GM23338 (cell line): Measurements from ENCODE around the gene CACNB1. TPM values are rescaled to one million over a fixed set of nuclear protein-coding genes. Genes with fewer than 3 reads are reported as not detected.

Source experiments
- ATAC-seq: fragments of 200-7000 bp; cut with Tn5 transposase; 3 replicates; pipeline ENCODE4 v1.9.1; 2020
- DNase-seq: peaks from one replicate; pipeline ENCODE4 v3.0.0-alpha.2; 2015; ENCODE audit warnings: low spot score
- H2AFZ ChIP-seq: fragments of 200-600 bp; sonication (generic); 2 replicates; pipeline ENCODE4 v1.8.0; 2016; ENCODE audit warnings: antibody characterized with exemption, mild to moderate bottlenecking, moderate library complexity
- H3F3A ChIP-seq: fragments of 200-600 bp; sonication (generic); replicated peaks from 2 replicates; pipeline ENCODE4 v1.8.0; 2017; ENCODE audit warnings: antibody characterized with exemption, mixed run types, low read depth
- H3K27ac ChIP-seq: fragments of 200-600 bp; sonication (generic); 2 replicates; pipeline ENCODE4 v1.6.1; 2016; ENCODE audit warnings: low read depth
- H3K27me3 ChIP-seq: fragments of 200-600 bp; sonication (generic); 2 replicates; pipeline ENCODE4 v1.8.0; 2016; ENCODE audit warnings: mild to moderate bottlenecking, mixed run types, moderate library complexity; ENCODE audit not compliant: insufficient read depth
- H3K36me3 ChIP-seq: fragments of 200-600 bp; sonication (generic); 2 replicates; pipeline ENCODE4 v1.8.0; 2016; ENCODE audit warnings: mild to moderate bottlenecking; ENCODE audit not compliant: insufficient read depth
- H3K4me1 ChIP-seq: fragments of 200-600 bp; sonication (generic); 2 replicates; pipeline ENCODE4 v1.8.0; 2016; ENCODE audit warnings: mild to moderate bottlenecking, moderate library complexity; ENCODE audit not compliant: insufficient read depth
- H3K4me2 ChIP-seq: fragments of 200-600 bp; sonication (generic); 2 replicates; pipeline ENCODE4 v1.7.1; 2017; ENCODE audit warnings: mixed run types
- H3K4me3 ChIP-seq: fragments of 200-600 bp; sonication (generic); 2 replicates; pipeline ENCODE4 v1.6.1; 2016; ENCODE audit warnings: mixed run types
- H3K79me2 ChIP-seq: fragments of 200-600 bp; sonication (generic); replicated peaks from 2 replicates; pipeline ENCODE4 v1.8.0; 2017; ENCODE audit warnings: mild to moderate bottlenecking; ENCODE audit not compliant: insufficient read depth
- H3K9me2 ChIP-seq: fragments of 200-600 bp; sonication (generic); 2 replicates; pipeline ENCODE4 v1.8.0; 2017; ENCODE audit not compliant: insufficient read depth
- H4K20me1 ChIP-seq: fragments of 200-600 bp; sonication (generic); replicated peaks from 2 replicates; pipeline ENCODE4 v1.8.0; 2017; ENCODE audit warnings: mild to moderate bottlenecking; ENCODE audit not compliant: insufficient read depth
- H3K27ac Mint-ChIP-seq: 2 replicates; pipeline ENCODE4 v1.8.0; 2020; ENCODE audit warnings: inconsistent platforms, mild to moderate bottlenecking, moderate library complexity, mixed read lengths
- H3K27me3 Mint-ChIP-seq: 3 replicates; pipeline ENCODE4 v1.8.0; 2022; ENCODE audit warnings: low read depth, mild to moderate bottlenecking, moderate library complexity, mixed read lengths, inconsistent platforms; ENCODE audit not compliant: insufficient read depth, poor library complexity
- H3K36me3 Mint-ChIP-seq: 3 replicates; pipeline ENCODE4 v1.8.0; 2021; ENCODE audit warnings: low read depth, mild to moderate bottlenecking, inconsistent platforms, moderate library complexity, mixed read lengths
- H3K4me1 Mint-ChIP-seq: 3 replicates; pipeline ENCODE4 v1.8.0; 2020; ENCODE audit warnings: mild to moderate bottlenecking, inconsistent platforms, mixed read lengths
- H3K4me3 Mint-ChIP-seq: 3 replicates; pipeline ENCODE4 v1.8.0; 2021; ENCODE audit warnings: moderate library complexity, mild to moderate bottlenecking, inconsistent platforms, mixed read lengths
- H3K9me3 Mint-ChIP-seq: 3 replicates; pipeline ENCODE4 v1.8.0; 2020; ENCODE audit warnings: moderate library complexity, mild to moderate bottlenecking, inconsistent platforms, mixed read lengths
- CREB1 ChIP-seq: fragments of 250-450 bp; sonication (Bioruptor Pico); IDR thresholded peaks from 2 replicates; pipeline ENCODE4 v1.5.0; 2020; ENCODE audit warnings: low read depth, mild to moderate bottlenecking, moderate library complexity
- CTCF ChIP-seq, 2 experiments: fragments of 200-600 bp in 1 of 2; sonication (generic) in 1 of 2; conservative IDR thresholded peaks; 2 replicates each; pipeline versions ENCODE4 v1.5.1 to v1.6.1; 2016 to 2017; ENCODE audit warnings: antibody characterized with exemption in 2 of 2, low read depth in 2 of 2, mild to moderate bottlenecking in 2 of 2, moderate library complexity in 1 of 2
- EZH2 ChIP-seq: fragments of 200-600 bp; sonication (generic); IDR thresholded peaks from one replicate; pipeline ENCODE4 v1.8.0; 2017; ENCODE audit warnings: antibody characterized with exemption, mild to moderate bottlenecking, low read depth; ENCODE audit not compliant: unreplicated experiment
- JUNB ChIP-seq: IDR thresholded peaks from one replicate; pipeline ENCODE4 v1.6.1; 2016; ENCODE audit warnings: antibody characterized with exemption; ENCODE audit not compliant: unreplicated experiment
- NANOG ChIP-seq: IDR thresholded peaks from 2 replicates; pipeline ENCODE4 v1.6.1; 2016; ENCODE audit warnings: antibody characterized with exemption, borderline replicate concordance
- REST ChIP-seq: IDR thresholded peaks from one replicate; pipeline ENCODE4 v1.6.1; 2018; ENCODE audit warnings: antibody characterized with exemption; ENCODE audit not compliant: unreplicated experiment
- STAT1 ChIP-seq: IDR thresholded peaks from one replicate; pipeline ENCODE4 v1.6.1; 2016; ENCODE audit warnings: antibody characterized with exemption; ENCODE audit not compliant: unreplicated experiment
- ZNF114 ChIP-seq: fragments of 250-450 bp; sonication (Bioruptor Pico); IDR thresholded peaks from 2 replicates; pipeline ENCODE4 v1.5.0; 2020; ENCODE audit warnings: mild to moderate bottlenecking, moderate library complexity
- ZNF331 ChIP-seq: fragments of 250-450 bp; sonication (Bioruptor Pico); IDR thresholded peaks from 2 replicates; pipeline ENCODE4 v1.5.0; 2020; ENCODE audit warnings: low read depth, mild to moderate bottlenecking, moderate library complexity
- ZNF462 ChIP-seq: fragments of 250-450 bp; sonication (Bioruptor Pico); IDR thresholded peaks from 2 replicates; pipeline ENCODE4 v1.5.0; 2020; ENCODE audit warnings: mild to moderate bottlenecking, moderate library complexity
- polyA plus RNA-seq: library from polyadenylated mRNA; unstranded; fragments of >200 nt; fragmentation: Nextera tagmentation; extraction: Ambion mirVana; gene quantifications from 2 replicates; pipeline ENCODE4 v1.2.1, GENCODE V29; 2016
- total RNA-seq: library from RNA; depleted of rRNA; stranded (reverse); fragments of >200 nt; shearing (Covaris generic); gene quantifications from 2 replicates; pipeline ENCODE4 v1.2.3, GENCODE V29; 2014

Gene CACNB1
- total and polyA plus RNA-seq, 2 experiments from 2014 or later = 8.4 to 13.1 TPM

- TF ChIP-seq REST = no peak
Observed at GRCh38 chr17:39183045-39183444, 14.4 kb downstream of the CACNB1 start (continued).

GRCh38 chr17:39181303-39181702 lies 16.2 kb downstream of the CACNB1 start:
- Histone ChIP-seq H3K27me3 (no peaks in the 10 kb centered on the region), H3K9me2 (no peaks in the 10 kb centered on the region), H3K79me2 (no peaks in the 10 kb centered on the region), H3K36me3 (peaks cover 12% of the 10 kb centered on the region), H3K4me2 (no peak overlapping the region), H3K4me1 (no peaks in the 10 kb centered on the region), H2AFZ (no peak overlapping the region), H4K20me1 (no peaks in the 10 kb centered on the region; the same call in 1 of the 2 replicates), H3K27ac (no peak overlapping the region), H3F3A (peaks cover 9% of the 10 kb centered on the region; the same call in 1 of the 2 replicates), H3K4me3 (no peak overlapping the region)
- H3K36me3 Mint-ChIP-seq = peaks cover 44% of the 10 kb centered on the region
- no peaks in the 10 kb centered on the region; the same call in 2 of the 3 replicates for H3K9me3 Mint-ChIP-seq
- peaks cover 17% of the 10 kb centered on the region for H3K4me1 Mint-ChIP-seq
- peaks cover 19% of the 10 kb centered on the region for H3K27me3 Mint-ChIP-seq
- no peak overlapping the region for H3K4me3 Mint-ChIP-seq
- H3K27ac Mint-ChIP-seq = no peak overlapping the region
- DNase-seq (no peak), ATAC-seq (no peak)
- no peak for TF ChIP-seq ZNF462 (CRISPR knock-in tag)
- no peak for TF ChIP-seq ZNF331 (CRISPR knock-in tag)
- TF ChIP-seq JUNB = no peak
- TF ChIP-seq CREB1 (CRISPR knock-in tag) = no peak
- TF ChIP-seq NANOG = no peak
- no peak for TF ChIP-seq ZNF114 (CRISPR knock-in tag)
- no peak for TF ChIP-seq CTCF (conservative IDR thresholded peaks at IDR 0.05; ENCODE audit: low read depth in 2 of 2)
- TF ChIP-seq EZH2 = no peak
- TF ChIP-seq STAT1 = no peak
- no peak for TF ChIP-seq REST
